ENCODE results near the gene TMCC1.

- TF ChIP-seq CTCF (IDR thresholded peaks at IDR 0.05) (no peak), POLR2AphosphoS5 (IDR thresholded peaks at IDR 0.05) (no peak)
Observed at GRCh38 chr3:129911261-129911861, 17.9 kb upstream of the TMCC1 start.

Measured in transverse colon (tissue), 4 donors.